Amygdala (tissue), 56 donors: ENCODE measurements around the gene MEX3A.
"Not testable (repeated sequence)": the region's sequence is repeated elsewhere in the genome, so short reads cannot be mapped to it uniquely, and the experiment has no call there.

Source experiments
- DNase-seq, 56 donors: peaks; one replicate each; lab custom pipeline; 2025; lab: John Stamatoyannopoulos, UW

MEX3A gene, protein sequence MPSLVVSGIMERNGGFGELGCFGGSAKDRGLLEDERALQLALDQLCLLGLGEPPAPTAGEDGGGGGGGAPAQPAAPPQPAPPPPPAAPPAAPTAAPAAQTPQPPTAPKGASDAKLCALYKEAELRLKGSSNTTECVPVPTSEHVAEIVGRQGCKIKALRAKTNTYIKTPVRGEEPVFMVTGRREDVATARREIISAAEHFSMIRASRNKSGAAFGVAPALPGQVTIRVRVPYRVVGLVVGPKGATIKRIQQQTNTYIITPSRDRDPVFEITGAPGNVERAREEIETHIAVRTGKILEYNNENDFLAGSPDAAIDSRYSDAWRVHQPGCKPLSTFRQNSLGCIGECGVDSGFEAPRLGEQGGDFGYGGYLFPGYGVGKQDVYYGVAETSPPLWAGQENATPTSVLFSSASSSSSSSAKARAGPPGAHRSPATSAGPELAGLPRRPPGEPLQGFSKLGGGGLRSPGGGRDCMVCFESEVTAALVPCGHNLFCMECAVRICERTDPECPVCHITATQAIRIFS

DNA sequence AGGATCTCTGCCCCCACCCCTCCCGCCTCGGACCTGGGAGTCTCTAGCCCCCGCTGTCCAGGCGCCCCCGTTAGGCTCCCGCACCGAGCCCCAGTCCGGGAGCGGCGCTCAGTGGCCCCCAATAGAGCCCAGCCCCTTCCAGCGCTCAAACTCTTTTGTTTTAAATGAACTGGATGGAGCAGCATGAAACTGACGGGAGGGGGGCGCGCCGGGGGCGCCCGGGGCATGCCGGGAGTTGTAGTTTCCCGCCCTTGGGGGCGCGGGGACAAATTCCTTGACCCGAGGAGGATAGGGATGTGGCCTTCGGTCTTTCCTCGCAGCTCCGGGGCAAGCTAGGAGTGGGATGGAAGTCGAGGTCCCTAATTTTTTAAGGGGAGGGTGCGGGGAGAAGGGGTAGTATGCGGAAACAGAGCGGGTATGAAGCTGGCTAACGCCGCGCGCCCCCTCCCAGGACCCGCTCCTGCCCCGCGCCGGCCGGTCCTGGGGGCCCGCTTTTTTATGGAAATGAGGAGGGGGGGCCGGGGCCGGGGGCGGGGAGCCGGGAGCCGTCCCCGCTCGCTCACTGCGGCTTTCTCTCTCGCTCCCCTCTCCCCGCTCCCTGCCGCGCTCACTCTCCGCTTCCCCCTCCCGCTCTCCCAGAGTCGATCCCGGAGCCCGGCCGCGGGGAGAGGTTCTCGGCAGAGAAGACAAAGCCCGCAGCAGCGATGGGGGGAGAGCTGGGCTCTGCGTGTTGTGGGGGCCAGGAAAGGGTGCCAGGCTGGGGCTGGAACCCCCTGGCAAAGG is at the start of gene MEX3A:
Gene MEX3A, minus strand, starts transcription at position 157 of the 783 bp plus-strand sequence. CDS start 467 bp downstream, outside the sequence.
- DNase-seq = peak in 51 of 56 donors; percentile 9 to 82 (median 61)

GRCh38 chr1:156130578-156130942 is 48.3 kb upstream of the MEX3A start:
- no peak for DNase-seq

DNA sequence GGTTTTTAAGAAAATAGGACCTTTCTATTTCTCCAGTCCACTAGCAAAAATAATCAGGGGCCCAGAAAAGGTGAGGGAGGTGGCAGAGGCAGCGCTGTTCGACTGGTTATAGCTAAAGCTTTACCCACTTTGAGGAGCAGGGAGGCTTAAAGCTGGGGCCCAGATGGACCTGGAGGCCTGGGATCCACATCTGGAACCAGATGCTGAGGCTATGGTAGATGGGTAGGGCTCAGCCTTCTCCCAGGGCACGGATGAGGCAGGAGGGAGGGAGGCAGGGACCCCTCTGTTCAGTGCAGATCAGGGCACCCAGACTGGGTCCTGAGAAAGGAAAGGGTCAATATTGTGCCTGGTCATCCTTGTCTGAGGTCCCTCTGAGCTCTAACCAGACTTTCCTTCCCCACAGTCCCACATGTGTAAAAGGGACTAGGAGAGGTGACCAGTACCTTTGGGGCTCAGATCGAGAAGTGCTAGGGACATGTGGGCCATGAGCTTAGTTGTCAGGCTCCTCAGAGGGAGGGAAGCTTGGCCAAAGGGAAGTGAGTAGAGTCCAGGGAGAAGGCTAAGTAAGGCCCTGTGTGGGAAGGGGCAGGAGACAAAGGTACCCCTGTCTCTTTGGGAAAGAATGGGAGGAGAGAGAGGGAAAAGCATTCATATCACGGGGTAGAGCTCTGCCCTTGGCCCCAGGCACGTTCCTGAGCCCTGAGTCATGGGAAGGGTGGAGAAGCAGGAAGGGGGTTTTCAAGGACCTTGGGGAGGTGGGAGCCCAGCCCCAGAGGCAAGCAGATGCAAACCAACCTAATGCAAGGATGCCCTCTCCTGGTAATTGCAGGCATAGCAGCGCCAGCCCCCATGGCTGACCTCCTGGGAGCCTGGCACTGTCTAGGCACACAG is 47.7 kb upstream of the MEX3A start:
- DNase-seq = peak in 45 of 56 donors; percentile 19 to 86 (median 51)

GRCh38 chr1:156128654-156129597 is 46.7 kb upstream of the MEX3A start:
- DNase-seq = no peak

DNA sequence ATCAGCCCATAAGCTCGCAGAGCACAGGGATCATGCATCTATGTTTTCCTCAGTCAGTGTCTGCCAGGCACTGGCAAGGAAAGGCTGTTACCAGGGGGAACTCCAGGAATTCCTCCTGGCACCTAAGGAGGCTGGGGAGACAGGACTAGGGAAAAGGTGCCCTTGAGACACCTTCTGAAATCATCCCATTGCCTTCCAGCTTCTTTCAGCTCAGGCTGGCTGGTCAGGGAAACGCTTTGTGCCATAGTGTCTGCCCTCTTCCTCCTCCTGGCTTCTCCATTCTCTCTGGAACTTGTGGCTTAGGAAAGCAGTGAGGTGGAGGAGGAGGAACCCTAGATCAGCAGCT is 46.0 kb upstream of the MEX3A start:
- DNase-seq = no peak

GRCh38 chr1:156126630-156127534 is 44.6 kb upstream of the MEX3A start:
- DNase-seq = peak in 1 of 56 donors; percentile 33

DNA sequence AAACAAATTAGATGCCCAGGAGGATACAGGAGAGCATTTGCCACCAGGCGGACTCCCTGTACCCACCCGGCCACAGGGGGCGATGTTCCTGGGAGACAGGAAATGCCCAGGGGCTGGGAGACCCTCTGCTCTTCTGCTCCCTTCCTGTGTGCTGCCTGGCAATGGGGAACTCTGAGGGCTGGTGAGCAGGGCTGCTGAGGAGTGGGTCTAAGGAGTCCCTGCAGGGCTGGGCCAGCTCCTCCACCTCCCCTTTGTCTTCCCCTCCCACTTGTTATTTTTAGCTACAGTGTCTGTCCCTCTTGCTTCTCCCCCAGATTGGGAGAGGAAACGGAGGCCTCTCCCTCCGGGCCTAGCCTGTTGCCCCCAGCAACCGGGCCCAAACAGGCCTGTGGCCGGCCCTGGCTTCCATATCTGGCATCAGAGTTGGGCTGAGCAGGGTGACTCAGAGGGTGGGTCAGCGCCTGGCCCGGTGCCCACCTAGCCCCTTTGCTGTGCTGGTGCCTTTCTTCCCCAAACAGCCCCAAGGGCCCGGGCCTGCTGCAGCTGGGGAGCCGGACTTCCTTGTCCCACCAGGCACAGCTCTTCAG is 43.9 kb upstream of the MEX3A start:
- DNase-seq = peak in 12 of 56 donors; percentile 17 to 75 (median 46)

DNA sequence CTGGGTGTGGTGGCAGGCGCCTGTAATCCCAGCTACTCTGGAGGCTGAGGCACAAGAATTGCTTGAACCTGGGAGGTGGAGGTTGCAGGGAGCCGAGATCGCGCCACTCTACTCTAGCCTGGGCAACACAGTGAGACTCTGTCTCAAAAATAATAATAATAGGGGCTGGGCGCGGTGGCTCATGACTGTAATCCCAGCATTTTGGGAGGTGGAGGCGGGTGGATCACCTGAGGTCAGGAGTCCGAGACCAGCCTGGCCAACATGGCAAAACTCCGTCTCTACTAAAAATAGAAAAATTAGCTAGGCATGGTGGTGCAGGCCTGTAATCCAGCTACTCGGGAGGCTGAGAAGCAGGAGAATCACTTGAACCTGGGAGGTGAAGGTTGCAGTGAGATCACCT is 43.3 kb upstream of the MEX3A start:
- DNase-seq = not testable (repeated sequence)

- peak in 1 of 56 donors; percentile 9 for DNase-seq
Measured at GRCh38 chr1:156124557-156125483, 42.6 kb upstream of the MEX3A start.

- DNase-seq = peak in 54 of 56 donors; percentile 36 to 96 (median 85)
Measured at GRCh38 chr1:156123356-156124196, 41.3 kb upstream of the MEX3A start.

- peak in 36 of 56 donors; percentile 13 to 68 (median 42) for DNase-seq
Measured at GRCh38 chr1:156122519-156123355, 40.5 kb upstream of the MEX3A start.

- no peak for DNase-seq
Measured at GRCh38 chr1:156122086-156122485, 39.8 kb upstream of the MEX3A start.

GRCh38 chr1:156121457-156121856 is 39.2 kb upstream of the MEX3A start:
- no peak for DNase-seq

DNA sequence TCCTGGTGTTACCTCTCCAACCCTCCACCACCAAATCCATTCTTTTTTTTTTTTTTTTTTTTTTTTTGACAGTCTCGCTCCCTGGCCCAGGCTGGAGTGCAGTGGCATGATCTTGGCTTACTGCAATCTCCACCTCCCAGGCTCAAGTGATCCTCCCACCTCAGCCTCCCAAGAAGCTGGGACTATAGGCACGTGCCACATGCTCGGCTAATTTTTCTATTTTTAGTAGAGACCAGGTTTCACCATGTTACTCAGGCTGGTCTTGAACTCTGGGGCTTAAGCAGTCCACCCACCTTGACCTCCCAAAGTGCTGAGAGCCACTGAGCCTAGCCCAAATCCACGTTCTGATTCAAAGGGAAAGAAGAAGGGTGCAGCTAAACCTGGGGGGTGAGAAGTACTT is 38.7 kb upstream of the MEX3A start:
- DNase-seq = not testable (repeated sequence)

DNA sequence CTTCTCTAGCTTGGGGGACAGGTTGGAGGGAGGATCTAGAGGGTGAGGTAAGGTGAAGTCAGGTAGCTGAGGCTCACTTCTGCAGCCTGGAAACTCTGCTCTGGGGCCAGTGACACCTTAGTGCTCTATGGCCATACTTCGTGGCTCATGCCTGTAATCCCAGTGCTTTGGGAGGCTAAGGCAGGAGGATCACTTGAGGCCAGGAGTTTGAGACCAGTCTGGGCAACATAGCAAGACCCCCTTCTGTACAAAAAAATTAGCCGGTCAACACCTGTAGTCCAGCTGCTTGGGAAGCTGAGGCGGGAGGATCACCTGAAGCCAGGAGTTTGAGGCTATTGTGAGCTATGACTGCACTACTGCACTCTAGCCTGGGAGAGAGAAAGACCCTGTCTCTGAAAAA is 38.1 kb upstream of the MEX3A start:
- no peak for DNase-seq
